Endothelial cell of umbilical vein (primary cell): Measurements from ENCODE around the gene SKAP1. TPM values are rescaled to one million over a fixed set of nuclear protein-coding genes. Genes with fewer than 3 reads are reported as not detected.

ENCODE experiments used
- BruUV-seq: library from RNA; stranded (reverse); fragments of 400-500 nt; replicated peaks from 2 replicates; lab custom pipeline; 2021; lab: Mats Ljungman, UMichigan
- CTCF ChIA-PET: fragments of 300-600, 350-600 bp; sonication (Branson Sonifier 250); formaldehyde crosslinking; loops from one replicate; lab custom pipeline; 2021; ENCODE audit warnings: antibody characterized with exemption, inconsistent platforms; lab: Charles Lee
- POLR2A ChIA-PET: fragments of 300-600, 350-600 bp; sonication (Branson Sonifier 250); formaldehyde crosslinking; loops from one replicate; lab custom pipeline; 2021; ENCODE audit warnings: antibody characterized with exemption, inconsistent platforms; lab: Charles Lee
- DNase-seq: peaks from one replicate; pipeline ENCODE4 v3.0.0-alpha.2; 2011; ENCODE audit warnings: low read depth, low spot score
- FAIRE-seq: peaks from 2 replicates; lab custom pipeline; 2011; peaks lifted over from hg19 to GRCh38; lab: Jason Lieb, UNC
- H2AFZ ChIP-seq: 2 replicates; pipeline ENCODE4 v1.6.0; 2012; ENCODE audit warnings: low read depth, low read length, control low read depth, inconsistent platforms
- H3K27ac ChIP-seq: 2 replicates; pipeline ENCODE4 v1.5.1; 2011; ENCODE audit warnings: low read depth, mild to moderate bottlenecking, control low read depth, low read length, moderate library complexity; ENCODE audit not compliant: insufficient read depth
- H3K27me3 ChIP-seq, 2 experiments: 2 replicates each; pipeline versions ENCODE4 v1.6.0 to v1.6.1; 2011; ENCODE audit warnings: low read length in 2 of 2, mixed read lengths in 1 of 2; ENCODE audit not compliant: control insufficient read depth in 2 of 2, insufficient read depth in 2 of 2
- H3K36me3 ChIP-seq, 2 experiments: 2 replicates in 1 of 2; 3 replicates in 1 of 2; pipeline ENCODE4 v1.5.1; 2011; ENCODE audit warnings: low read length in 2 of 2, mild to moderate bottlenecking in 1 of 2, moderate library complexity in 1 of 2; ENCODE audit not compliant: control insufficient read depth in 2 of 2, insufficient read depth in 2 of 2; ENCODE audit errors: extremely low read depth in 1 of 2
- H3K4me1 ChIP-seq: 3 replicates; pipeline ENCODE4 v1.5.1; 2011; ENCODE audit warnings: mild to moderate bottlenecking, low read length; ENCODE audit not compliant: control insufficient read depth, insufficient read depth; ENCODE audit errors: extremely low read depth
- H3K4me2 ChIP-seq: 2 replicates; pipeline ENCODE4 v1.6.1; 2011; ENCODE audit warnings: low read length, control low read depth, mixed read lengths; ENCODE audit not compliant: insufficient read depth
- H3K4me3 ChIP-seq, 3 experiments: fragments of 200-600 bp in 1 of 3; sonication (generic), shearing (Covaris generic) in 1 of 3; replicated peaks in 1 of 3; 2 replicates each; pipeline ENCODE4 v1.5.1; 2011 to 2016; ENCODE audit warnings: control low read depth in 3 of 3, low read length in 3 of 3, mild to moderate bottlenecking in 2 of 3, inconsistent platforms in 1 of 3, low read depth in 1 of 3, moderate library complexity in 1 of 3; ENCODE audit not compliant: insufficient read depth in 1 of 3
- H3K79me2 ChIP-seq: 2 replicates; pipeline ENCODE4 v1.6.0; 2012; ENCODE audit warnings: low read length, inconsistent platforms; ENCODE audit not compliant: control insufficient read depth, insufficient read depth
- H3K9ac ChIP-seq: replicated peaks from 2 replicates; pipeline ENCODE3; 2011; ENCODE audit warnings: low read length, control low read depth; ENCODE audit not compliant: insufficient read depth; ENCODE audit errors: extremely low read depth
- H3K9me1 ChIP-seq: replicated peaks from 3 replicates; pipeline ENCODE4 v1.6.0; 2011; ENCODE audit warnings: mild to moderate bottlenecking, low read length; ENCODE audit not compliant: control insufficient read depth, insufficient read depth; ENCODE audit errors: extremely low read depth
- H3K9me3 ChIP-seq: replicated peaks from 2 replicates; pipeline ENCODE4 v1.5.1; 2012; ENCODE audit warnings: low read length, inconsistent platforms; ENCODE audit not compliant: control insufficient read depth, insufficient read depth
- H4K20me1 ChIP-seq: replicated peaks from 2 replicates; pipeline ENCODE3; 2011; ENCODE audit warnings: mild to moderate bottlenecking, low read length; ENCODE audit not compliant: control insufficient read depth, insufficient read depth; ENCODE audit errors: extremely low read depth
- CTCF ChIP-seq, 2 donors: IDR thresholded peaks; 1 replicate in 1 of 2; 2 replicates in 1 of 2; pipeline ENCODE4 v1.5.1; 2011; ENCODE audit warnings: low read length in 2 of 2, mild to moderate bottlenecking in 2 of 2, moderate library complexity in 2 of 2, control low read depth in 1 of 2, inconsistent platforms in 1 of 2, low read depth in 1 of 2; ENCODE audit not compliant: insufficient read depth in 1 of 2; ENCODE audit errors: extremely low read depth in 1 of 2
- EZH2 ChIP-seq: IDR thresholded peaks from 2 replicates; pipeline ENCODE4 v1.6.1; 2012; ENCODE audit warnings: borderline replicate concordance, low read depth, mild to moderate bottlenecking, moderate library complexity, low read length, inconsistent platforms; ENCODE audit not compliant: severe bottlenecking
- FOS ChIP-seq: IDR thresholded peaks from 2 replicates; pipeline ENCODE4 v1.6.1; 2011; ENCODE audit warnings: mild to moderate bottlenecking, low read length, moderate library complexity, borderline replicate concordance; ENCODE audit not compliant: insufficient read depth
- GATA2 ChIP-seq: IDR thresholded peaks from 2 replicates; pipeline ENCODE4 v1.7.0; 2011; ENCODE audit warnings: low read depth, mild to moderate bottlenecking, moderate library complexity, mixed read lengths, low read length; ENCODE audit not compliant: insufficient read length, insufficient read depth
- JUN ChIP-seq: IDR thresholded peaks from 2 replicates; pipeline ENCODE4 v1.6.1; 2011; ENCODE audit warnings: borderline replicate concordance, low read depth; ENCODE audit not compliant: insufficient read length, insufficient read depth
- MAX ChIP-seq: IDR thresholded peaks from 2 replicates; pipeline ENCODE4 v1.6.1; 2011; ENCODE audit not compliant: insufficient read depth, insufficient read length
- MYC ChIP-seq: IDR thresholded peaks from one replicate; pipeline ENCODE4 v1.6.1; 2011; ENCODE audit warnings: mild to moderate bottlenecking, low read depth, low read length
- POLR2A ChIP-seq: IDR thresholded peaks from 2 replicates; pipeline ENCODE4 v1.6.1; 2012; ENCODE audit warnings: low read depth, mild to moderate bottlenecking, control low read depth, low read length
- POLR2AphosphoS5 ChIP-seq: IDR thresholded peaks from 2 replicates; pipeline ENCODE4 v1.6.1; 2012; ENCODE audit warnings: low read depth, mild to moderate bottlenecking, control low read depth, low read length, moderate library complexity; ENCODE audit not compliant: insufficient read depth
- dilution Hi-C: fragments of 300-500 bp; cut with MboI; formaldehyde crosslinking; loops from one replicate; pipeline ENCODE4 v1.15.0; 2019; ENCODE audit warnings: low sequenced_read_pairs; ENCODE audit not compliant: extremely low pct_ligation_motif_present
- intact Hi-C: fragments of 100-400 bp; cut with micrococcal nuclease; formaldehyde crosslinking; loops from one replicate; pipeline ENCODE4 v1.10.0; 2022
- polyA plus RNA-seq, 4 experiments: library from polyadenylated mRNA; depleted of rRNA in 3 of 4; stranded (reverse) in 3 of 4; unstranded in 1 of 4; fragments of >200 nt; gene quantifications; 2 replicates each; pipeline versions ENCODE4 v1.2.1 to v1.2.3, GENCODE V29; 2011 to 2012; ENCODE audit warnings: missing spikeins in 1 of 4
- total RNA-seq: library from RNA; stranded (reverse); gene quantifications from 2 replicates; pipeline ENCODE4 v1.2.3, GENCODE V29; 2021

SKAP1 gene
- total and polyA plus RNA-seq, 2 donors (not counting 3 experiments of a cell fraction or from before 2014, with no cell fraction given) = 0.75 TPM; not detected in 1

GRCh38 chr17:48270899-48271298 lies 159.1 kb downstream of the SKAP1 start:
- H3K9me1 ChIP-seq = no peaks in the 10 kb centered on the region
- FAIRE-seq = no peak
- dilution Hi-C loops = no loop called here
- H3K4me2 ChIP-seq = no peak overlapping the region
- no peak overlapping the region for H2AFZ ChIP-seq
- no peak for DNase-seq
- H3K79me2 ChIP-seq = no peaks in the 10 kb centered on the region
- CTCF ChIA-PET = interaction anchor here (1.0 to 3.7 kb wide), 6 partner anchors 8 to 81 kb away, joined by 3 to 32 read pairs (median 5); no protein-coding TSS in a partner anchor
- H3K9me3 ChIP-seq = no peaks in the 10 kb centered on the region
- POLR2A ChIA-PET = no interaction called here
- BruUV-seq = no TSS peak
- no peaks in the 10 kb centered on the region for H3K4me1 ChIP-seq
- no peaks in the 10 kb centered on the region for H4K20me1 ChIP-seq
- intact Hi-C loops = no loop called here
- H3K4me3 ChIP-seq = no peak overlapping the region
- no peaks in the 10 kb centered on the region for H3K36me3 ChIP-seq
- H3K27ac ChIP-seq = no peak overlapping the region
- H3K9ac ChIP-seq = no peak overlapping the region
- H3K27me3 ChIP-seq = no peaks in the 10 kb centered on the region
- TF ChIP-seq FOS = no peak
- no peak for TF ChIP-seq POLR2A
- TF ChIP-seq CTCF (IDR thresholded peaks at IDR 0.05; ENCODE audit: extremely low read depth in 1 of 2, insufficient read depth in 1 of 2, low read depth in 1 of 2, low read length in 2 of 2) = no peak
- TF ChIP-seq MAX = no peak
- no peak for TF ChIP-seq JUN
- TF ChIP-seq POLR2AphosphoS5 = no peak
- TF ChIP-seq GATA2 = no peak
- no peak for TF ChIP-seq MYC
- no peak for TF ChIP-seq EZH2
